Fibroblast of lung (primary cell): ENCODE measurements around the gene WAS. TPM values are rescaled to one million over a fixed set of nuclear protein-coding genes. Genes with fewer than 3 reads are reported as not detected.

Experiments used
- DNase-seq, 2 donors: peaks; one replicate each; pipeline versions ENCODE4 v3.0.0 to v3.0.0-alpha.2; 2010; ENCODE audit warnings: low read depth in 2 of 2
- H2AFZ ChIP-seq: 2 replicates; pipeline ENCODE4 v1.5.1; 2012; ENCODE audit warnings: low read length, control low read depth, inconsistent platforms
- H3K27ac ChIP-seq: 2 replicates; pipeline ENCODE4 v1.5.1; 2011; ENCODE audit warnings: low read length, control low read depth; ENCODE audit not compliant: insufficient read depth
- H3K27me3 ChIP-seq: 2 replicates; pipeline ENCODE4 v1.5.1; 2011; ENCODE audit warnings: mild to moderate bottlenecking, low read length; ENCODE audit not compliant: control insufficient read depth, insufficient read depth
- H3K36me3 ChIP-seq: 2 replicates; pipeline ENCODE4 v1.5.1; 2011; ENCODE audit warnings: low read length; ENCODE audit not compliant: control insufficient read depth, insufficient read depth
- H3K4me1 ChIP-seq: 2 replicates; pipeline ENCODE4 v1.5.1; 2011; ENCODE audit warnings: low read length; ENCODE audit not compliant: control insufficient read depth, insufficient read depth; ENCODE audit errors: extremely low read depth
- H3K4me2 ChIP-seq: 2 replicates; pipeline ENCODE4 v1.5.1; 2011; ENCODE audit warnings: low read length, control low read depth; ENCODE audit not compliant: insufficient read depth; ENCODE audit errors: extremely low read depth
- H3K4me3 ChIP-seq, 4 experiments: fragments of 200-600 bp in 1 of 4; sonication (generic) in 1 of 4; replicated peaks in 1 of 4; 2 replicates each; pipeline ENCODE4 v1.5.1; 2011 to 2016; ENCODE audit warnings: low read length in 4 of 4, low read depth in 3 of 4, mild to moderate bottlenecking in 3 of 4, control low read depth in 2 of 4, inconsistent platforms in 1 of 4, mixed read lengths in 1 of 4; ENCODE audit not compliant: insufficient read depth in 1 of 4; ENCODE audit errors: control extremely low read depth in 1 of 4
- H3K79me2 ChIP-seq: 2 replicates; pipeline ENCODE4 v1.5.1; 2012; ENCODE audit warnings: mild to moderate bottlenecking, low read length, inconsistent platforms; ENCODE audit not compliant: control insufficient read depth, insufficient read depth
- H3K9ac ChIP-seq: 2 replicates; pipeline ENCODE4 v1.5.1; 2011; ENCODE audit warnings: mild to moderate bottlenecking, low read length, control low read depth; ENCODE audit not compliant: insufficient read depth
- H3K9me3 ChIP-seq: 2 replicates; pipeline ENCODE4 v1.5.1; 2012; ENCODE audit warnings: low read depth, low read length; ENCODE audit not compliant: control insufficient read depth, insufficient read depth
- H4K20me1 ChIP-seq: 2 replicates; pipeline ENCODE4 v1.5.1; 2011; ENCODE audit warnings: low read length; ENCODE audit not compliant: control insufficient read depth, insufficient read depth; ENCODE audit errors: extremely low read depth
- EZH2 ChIP-seq: IDR thresholded peaks from 2 replicates; pipeline ENCODE4 v1.5.1; 2012; ENCODE audit warnings: low read length, control low read depth, mild to moderate bottlenecking; ENCODE audit errors: missing control alignments
- polyA minus RNA-seq: library from RNA; depleted of rRNA, polyadenylated mRNA; stranded (reverse); fragments of >200 nt; gene quantifications from 2 replicates; pipeline ENCODE4 v1.2.3, GENCODE V29; 2011; ENCODE audit warnings: low replicate concordance
- polyA plus RNA-seq, 2 donors: library from polyadenylated mRNA; depleted of rRNA in 1 of 2; stranded (reverse) in 1 of 2; unstranded in 1 of 2; fragments of >200 nt; gene quantifications; 2 replicates each; pipeline ENCODE4 v1.2.1, GENCODE V29; 2011 to 2012; ENCODE audit warnings: missing spikeins in 1 of 2
- total RNA-seq: library from RNA; depleted of rRNA; stranded (reverse); fragments of >200 nt; gene quantifications from 2 replicates; pipeline ENCODE4 v1.2.1, GENCODE V29; 2014
- TF ChIP-seq, protein P1 (sequence below), 2 donors: IDR thresholded peaks in 1 of 2; conservative IDR thresholded peaks in 1 of 2; 1 replicate in 1 of 2; 2 replicates in 1 of 2; pipeline ENCODE4 v1.5.1; 2011 to 2012; ENCODE audit warnings: low read length in 2 of 2, control low read depth in 1 of 2, inconsistent platforms in 1 of 2, low read depth in 1 of 2, mild to moderate bottlenecking in 1 of 2

The WAS gene
- total RNA-seq, result under 0.01 and 0.17 TPM in 2 replicates
- polyA plus RNA-seq, result 0.07 and 0.09 TPM in 2 replicates
- 0.17 and 0.21 TPM in 2 replicates for polyA plus RNA-seq (2012)
- polyA minus RNA-seq, result not detected in 2 replicates

- no peaks in the 10 kb centered on the region for H3K79me2 ChIP-seq
- no peak for DNase-seq
- no peak within 1 kb of the TSS for H2AFZ ChIP-seq
- H3K4me3 ChIP-seq, result no peak within 1 kb of the TSS
- no peak for TF ChIP-seq EZH2
- TF ChIP-seq, protein P1, sequence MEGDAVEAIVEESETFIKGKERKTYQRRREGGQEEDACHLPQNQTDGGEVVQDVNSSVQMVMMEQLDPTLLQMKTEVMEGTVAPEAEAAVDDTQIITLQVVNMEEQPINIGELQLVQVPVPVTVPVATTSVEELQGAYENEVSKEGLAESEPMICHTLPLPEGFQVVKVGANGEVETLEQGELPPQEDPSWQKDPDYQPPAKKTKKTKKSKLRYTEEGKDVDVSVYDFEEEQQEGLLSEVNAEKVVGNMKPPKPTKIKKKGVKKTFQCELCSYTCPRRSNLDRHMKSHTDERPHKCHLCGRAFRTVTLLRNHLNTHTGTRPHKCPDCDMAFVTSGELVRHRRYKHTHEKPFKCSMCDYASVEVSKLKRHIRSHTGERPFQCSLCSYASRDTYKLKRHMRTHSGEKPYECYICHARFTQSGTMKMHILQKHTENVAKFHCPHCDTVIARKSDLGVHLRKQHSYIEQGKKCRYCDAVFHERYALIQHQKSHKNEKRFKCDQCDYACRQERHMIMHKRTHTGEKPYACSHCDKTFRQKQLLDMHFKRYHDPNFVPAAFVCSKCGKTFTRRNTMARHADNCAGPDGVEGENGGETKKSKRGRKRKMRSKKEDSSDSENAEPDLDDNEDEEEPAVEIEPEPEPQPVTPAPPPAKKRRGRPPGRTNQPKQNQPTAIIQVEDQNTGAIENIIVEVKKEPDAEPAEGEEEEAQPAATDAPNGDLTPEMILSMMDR (conservative IDR thresholded peaks at IDR 0.05 in 1 of 2, IDR thresholded peaks at IDR 0.05 in 1 of 2; ENCODE audit: low read depth in 1 of 2, low read length in 2 of 2), result no peak
- no peak within 1 kb of the TSS for H3K27ac ChIP-seq
- no peak within 1 kb of the TSS for H3K4me2 ChIP-seq
- no peaks in the 10 kb centered on the region for H4K20me1 ChIP-seq
- H3K9me3 ChIP-seq, result no peaks in the 10 kb centered on the region
- no peaks in the 10 kb centered on the region for H3K4me1 ChIP-seq
- no peak within 1 kb of the TSS for H3K9ac ChIP-seq
- no peaks in the 10 kb centered on the region for H3K27me3 ChIP-seq
- no peaks in the 10 kb centered on the region for H3K36me3 ChIP-seq
Observed at GRCh38 chrX:48683411-48683982, at the start of gene WAS. Gene WAS, plus strand, starts transcription at chrX:48683799. Its CDS starts 55 bp downstream, at chrX:48683854.

- TF ChIP-seq, protein P1 (conservative IDR thresholded peaks at IDR 0.05 in 1 of 2, IDR thresholded peaks at IDR 0.05 in 1 of 2; ENCODE audit: low read depth in 1 of 2, low read length in 2 of 2), result no peak
- no peak for TF ChIP-seq EZH2
- no peaks in the 10 kb centered on the region for H4K20me1 ChIP-seq
- DNase-seq, result no peak
- no peak overlapping the region for H3K4me3 ChIP-seq
- H3K27me3 ChIP-seq, result no peaks in the 10 kb centered on the region
- no peaks in the 10 kb centered on the region for H3K4me1 ChIP-seq
- no peaks in the 10 kb centered on the region for H3K9me3 ChIP-seq
- H3K4me2 ChIP-seq, result no peak overlapping the region
- no peak overlapping the region for H2AFZ ChIP-seq
- H3K79me2 ChIP-seq, result no peaks in the 10 kb centered on the region
- H3K9ac ChIP-seq, result no peak overlapping the region
- no peak overlapping the region for H3K27ac ChIP-seq
- H3K36me3 ChIP-seq, result no peaks in the 10 kb centered on the region
Observed at GRCh38 chrX:48636301-48636700, 47.3 kb upstream of the WAS start.

DNA sequence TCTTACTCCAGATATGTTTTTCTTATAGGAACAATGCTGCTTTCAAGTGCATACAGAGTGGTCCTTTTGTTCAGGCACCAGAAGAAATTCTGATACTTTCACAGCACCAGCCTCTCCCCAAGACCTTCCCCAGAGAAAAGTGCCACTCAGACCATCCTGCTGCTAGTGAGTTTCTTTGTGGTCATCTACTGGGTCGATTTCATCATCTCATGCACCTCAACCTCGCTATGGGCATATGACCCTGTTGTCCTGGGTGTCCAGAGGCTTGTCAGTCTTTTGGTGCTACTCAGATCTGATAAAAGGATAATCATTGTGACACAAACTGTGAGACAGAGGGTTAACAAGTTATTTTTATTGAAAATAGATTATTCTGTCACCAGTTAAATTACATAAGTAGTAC, 46.8 kb upstream of the WAS start:
- no peaks in the 10 kb centered on the region for H3K4me1 ChIP-seq
- H3K27ac ChIP-seq, result no peak overlapping the region
- no peak overlapping the region for H3K9ac ChIP-seq
- DNase-seq, result no peak
- H3K79me2 ChIP-seq, result no peaks in the 10 kb centered on the region
- no peak overlapping the region for H3K4me3 ChIP-seq
- H3K9me3 ChIP-seq, result no peaks in the 10 kb centered on the region
- H3K4me2 ChIP-seq, result no peak overlapping the region
- H3K36me3 ChIP-seq, result no peaks in the 10 kb centered on the region
- H2AFZ ChIP-seq, result no peak overlapping the region
- no peak for TF ChIP-seq EZH2
- TF ChIP-seq, protein P1 (conservative IDR thresholded peaks at IDR 0.05 in 1 of 2, IDR thresholded peaks at IDR 0.05 in 1 of 2; ENCODE audit: low read depth in 1 of 2, low read length in 2 of 2), result no peak
- H3K27me3 ChIP-seq, result no peaks in the 10 kb centered on the region
- H4K20me1 ChIP-seq, result no peaks in the 10 kb centered on the region
